ENCODE data around the gene C2orf72. TPM values are rescaled to one million over a fixed set of nuclear protein-coding genes. Genes with fewer than 3 reads are reported as not detected.
"Not testable (repeated sequence)": the region's sequence is repeated elsewhere in the genome, so short reads cannot be mapped to it uniquely, and the experiment has no call there.

C2orf72 gene
- total and polyA plus RNA-seq, 9 donors: 0.44 to 2.1 (median 0.62) TPM

- H3K36me3 ChIP-seq (ENCODE audit: control insufficient read depth, insufficient read depth, low read length): no peaks in the 10 kb centered on the region
- H3K9me3 ChIP-seq (replicated peaks; ENCODE audit: control insufficient read depth, low read depth, low read length): no peaks in the 10 kb centered on the region
- H3K27me3 ChIP-seq (ENCODE audit: control insufficient read depth, insufficient read depth, low read length): peaks cover 17% of the 10 kb centered on the region
- no peaks in the 10 kb centered on the region for H3K4me1 ChIP-seq (ENCODE audit: control insufficient read depth, insufficient read depth, low read length)
- H3K27ac ChIP-seq (ENCODE audit: low read length): no peak overlapping the region
- H3K4me3 ChIP-seq (ENCODE audit: low read length): no peak overlapping the region
- DNase-seq: no peak
- WGBS (ENCODE audit: insufficient coverage): 0% methylated on average over 1 of the region's 3 CpGs
These were observed 24.9 kb upstream of the C2orf72 start for GRCh38 chr2:231012463-231012862.

GRCh38 chr2:231013820-231014219, 23.5 kb upstream of the C2orf72 start:
- no peaks in the 10 kb centered on the region for H3K36me3 ChIP-seq (ENCODE audit: control insufficient read depth, insufficient read depth, low read length)
- no peak overlapping the region for H3K4me3 ChIP-seq (ENCODE audit: low read length)
- H3K9me3 ChIP-seq (replicated peaks; ENCODE audit: control insufficient read depth, low read depth, low read length): no peaks in the 10 kb centered on the region
- H3K27ac ChIP-seq (ENCODE audit: low read length): no peak overlapping the region
- no peak for DNase-seq
- H3K4me1 ChIP-seq (ENCODE audit: control insufficient read depth, insufficient read depth, low read length): no peaks in the 10 kb centered on the region
- WGBS (ENCODE audit: insufficient coverage): no CpG with 5 or more reads among the region's 3 CpGs
- H3K27me3 ChIP-seq (ENCODE audit: control insufficient read depth, insufficient read depth, low read length): peaks cover 17% of the 10 kb centered on the region

GRCh38 chr2:231015478-231015877, 21.8 kb upstream of the C2orf72 start:
- H3K36me3 ChIP-seq (ENCODE audit: control insufficient read depth, insufficient read depth, low read length): no peaks in the 10 kb centered on the region
- 51% methylated on average over 5 of the region's 7 CpGs for WGBS (ENCODE audit: insufficient coverage)
- no peak overlapping the region for H3K4me3 ChIP-seq (ENCODE audit: low read length)

GRCh38 chr2:231015926-231016325, 21.4 kb upstream of the C2orf72 start:
- peaks cover 15% of the 10 kb centered on the region for H3K27me3 ChIP-seq (ENCODE audit: control insufficient read depth, insufficient read depth, low read length)
- H3K4me1 ChIP-seq (ENCODE audit: control insufficient read depth, insufficient read depth, low read length): no peaks in the 10 kb centered on the region
- no peak overlapping the region for H3K4me3 ChIP-seq (ENCODE audit: low read length)
- no peak overlapping the region for H3K27ac ChIP-seq (ENCODE audit: low read length)
- no peak for DNase-seq
- H3K9me3 ChIP-seq (replicated peaks; ENCODE audit: control insufficient read depth, low read depth, low read length): no peaks in the 10 kb centered on the region
- no peaks in the 10 kb centered on the region for H3K36me3 ChIP-seq (ENCODE audit: control insufficient read depth, insufficient read depth, low read length)
- WGBS (ENCODE audit: insufficient coverage): 80% methylated on average over 3 of the region's 3 CpGs

More at GRCh38 chr2:231015478-231015877, 21.8 kb upstream of the C2orf72 start:
- H3K4me1 ChIP-seq (ENCODE audit: control insufficient read depth, insufficient read depth, low read length): no peaks in the 10 kb centered on the region
- DNase-seq: no peak
- H3K27ac ChIP-seq (ENCODE audit: low read length): no peak overlapping the region
- H3K9me3 ChIP-seq (replicated peaks; ENCODE audit: control insufficient read depth, low read depth, low read length): no peaks in the 10 kb centered on the region
- H3K27me3 ChIP-seq (ENCODE audit: control insufficient read depth, insufficient read depth, low read length): peaks cover 15% of the 10 kb centered on the region

- DNase-seq: no peak
- no peaks in the 10 kb centered on the region for H3K9me3 ChIP-seq (replicated peaks; ENCODE audit: control insufficient read depth, low read depth, low read length)
- no peaks in the 10 kb centered on the region for H3K36me3 ChIP-seq (ENCODE audit: control insufficient read depth, insufficient read depth, low read length)
- no peaks in the 10 kb centered on the region for H3K4me1 ChIP-seq (ENCODE audit: control insufficient read depth, insufficient read depth, low read length)
- peaks cover 15% of the 10 kb centered on the region for H3K27me3 ChIP-seq (ENCODE audit: control insufficient read depth, insufficient read depth, low read length)
- 83% methylated on average over 3 of the region's 6 CpGs for WGBS (ENCODE audit: insufficient coverage)
- no peak overlapping the region for H3K27ac ChIP-seq (ENCODE audit: low read length)
- no peak overlapping the region for H3K4me3 ChIP-seq (ENCODE audit: low read length)
These were observed 20.6 kb upstream of the C2orf72 start for GRCh38 chr2:231016566-231017230.

- no peak overlapping the region for H3K4me3 ChIP-seq (ENCODE audit: low read length)
- no peaks in the 10 kb centered on the region for H3K9me3 ChIP-seq (replicated peaks; ENCODE audit: control insufficient read depth, low read depth, low read length)
- H3K4me1 ChIP-seq (ENCODE audit: control insufficient read depth, insufficient read depth, low read length): no peaks in the 10 kb centered on the region
- no peak overlapping the region for H3K27ac ChIP-seq (ENCODE audit: low read length)
- no peaks in the 10 kb centered on the region for H3K36me3 ChIP-seq (ENCODE audit: control insufficient read depth, insufficient read depth, low read length)
- H3K27me3 ChIP-seq (ENCODE audit: control insufficient read depth, insufficient read depth, low read length): peaks cover 11% of the 10 kb centered on the region
- WGBS (ENCODE audit: insufficient coverage): 38% methylated on average over 2 of the region's 4 CpGs
- DNase-seq: no peak
These were observed 20.1 kb upstream of the C2orf72 start for GRCh38 chr2:231017231-231017598.

- Histone ChIP-seq H3K36me3 (ENCODE audit: control insufficient read depth, insufficient read depth, low read length) (no peaks in the 10 kb centered on the region), H3K9me3 (replicated peaks; ENCODE audit: control insufficient read depth, low read depth, low read length) (no peaks in the 10 kb centered on the region), H3K4me3 (ENCODE audit: low read length) (no peak overlapping the region), H3K27me3 (ENCODE audit: control insufficient read depth, insufficient read depth, low read length) (peaks cover 11% of the 10 kb centered on the region), H3K27ac (ENCODE audit: low read length) (no peak overlapping the region), H3K4me1 (ENCODE audit: control insufficient read depth, insufficient read depth, low read length) (no peaks in the 10 kb centered on the region)
- no peak for DNase-seq
- WGBS (ENCODE audit: insufficient coverage): 91% methylated on average over 2 of the region's 3 CpGs
These were observed 19.1 kb upstream of the C2orf72 start for GRCh38 chr2:231018184-231018583.

- 100% methylated on average over 2 of the region's 3 CpGs for WGBS (ENCODE audit: insufficient coverage)
- not testable (repeated sequence) for DNase-seq; H3K36me3 ChIP-seq (ENCODE audit: control insufficient read depth, insufficient read depth, low read length); H3K27me3 ChIP-seq (ENCODE audit: control insufficient read depth, insufficient read depth, low read length); H3K9me3 ChIP-seq (replicated peaks; ENCODE audit: control insufficient read depth, low read depth, low read length); H3K4me1 ChIP-seq (ENCODE audit: control insufficient read depth, insufficient read depth, low read length); H3K27ac ChIP-seq (ENCODE audit: low read length); H3K4me3 ChIP-seq (ENCODE audit: low read length)
These were observed 12.3 kb upstream of the C2orf72 start for GRCh38 chr2:231025059-231025458.

- DNase-seq: no peak
- Histone ChIP-seq H3K4me3 (ENCODE audit: low read length) (no peak overlapping the region), H3K27me3 (ENCODE audit: control insufficient read depth, insufficient read depth, low read length) (peaks cover 23% of the 10 kb centered on the region)
These were observed 8.4 kb upstream of the C2orf72 start for GRCh38 chr2:231028889-231029288.

GRCh38 chr2:231029563-231029962, 7.8 kb upstream of the C2orf72 start:
- H3K4me1 ChIP-seq (ENCODE audit: control insufficient read depth, insufficient read depth, low read length): no peaks in the 10 kb centered on the region
- no peaks in the 10 kb centered on the region for H3K36me3 ChIP-seq (ENCODE audit: control insufficient read depth, insufficient read depth, low read length)
- H3K9me3 ChIP-seq (replicated peaks; ENCODE audit: control insufficient read depth, low read depth, low read length): no peaks in the 10 kb centered on the region
- DNase-seq: no peak
- no peak overlapping the region for H3K4me3 ChIP-seq (ENCODE audit: low read length)
- no peak overlapping the region for H3K27ac ChIP-seq (ENCODE audit: low read length)
- H3K27me3 ChIP-seq (ENCODE audit: control insufficient read depth, insufficient read depth, low read length): peaks cover 28% of the 10 kb centered on the region
- WGBS (ENCODE audit: insufficient coverage): 94% methylated on average over 6 of the region's 9 CpGs

More at GRCh38 chr2:231028889-231029288, 8.4 kb upstream of the C2orf72 start:
- no peak overlapping the region for H3K27ac ChIP-seq (ENCODE audit: low read length)
- no peaks in the 10 kb centered on the region for H3K36me3 ChIP-seq (ENCODE audit: control insufficient read depth, insufficient read depth, low read length)
- no peaks in the 10 kb centered on the region for H3K4me1 ChIP-seq (ENCODE audit: control insufficient read depth, insufficient read depth, low read length)
- H3K9me3 ChIP-seq (replicated peaks; ENCODE audit: control insufficient read depth, low read depth, low read length): no peaks in the 10 kb centered on the region

GRCh38 chr2:231030725-231031124, 6.6 kb upstream of the C2orf72 start:
- WGBS (ENCODE audit: insufficient coverage): 90% methylated on average over 2 of the region's 3 CpGs
- H3K27ac ChIP-seq (ENCODE audit: low read length): no peak overlapping the region
- no peak overlapping the region for H3K4me3 ChIP-seq (ENCODE audit: low read length)
- H3K4me1 ChIP-seq (ENCODE audit: control insufficient read depth, insufficient read depth, low read length): no peaks in the 10 kb centered on the region
- no peaks in the 10 kb centered on the region for H3K36me3 ChIP-seq (ENCODE audit: control insufficient read depth, insufficient read depth, low read length)
- no peak for DNase-seq
- no peaks in the 10 kb centered on the region for H3K9me3 ChIP-seq (replicated peaks; ENCODE audit: control insufficient read depth, low read depth, low read length)
- H3K27me3 ChIP-seq (ENCODE audit: control insufficient read depth, insufficient read depth, low read length): peaks cover 33% of the 10 kb centered on the region
